OCI-LY7 (cell line): ENCODE data around the gene CRB1.

Experiments
- EZH2phosphoT487 ChIP-seq: fragments of 200-600 bp; sonication (generic); IDR thresholded peaks from 2 replicates; pipeline ENCODE4 v1.6.1; 2018; ENCODE audit warnings: low read depth, borderline replicate concordance, mild to moderate bottlenecking, mixed run types, antibody characterized with exemption, low read length, moderate library complexity, mixed read lengths
- TF ChIP-seq, protein P1 (sequence below): fragments of 200-600 bp; sonication (generic); conservative IDR thresholded peaks from 2 replicates; pipeline ENCODE4 v1.5.1; 2014; ENCODE audit warnings: mild to moderate bottlenecking, antibody characterized with exemption, low read length, moderate library complexity, mixed read lengths

DNA sequence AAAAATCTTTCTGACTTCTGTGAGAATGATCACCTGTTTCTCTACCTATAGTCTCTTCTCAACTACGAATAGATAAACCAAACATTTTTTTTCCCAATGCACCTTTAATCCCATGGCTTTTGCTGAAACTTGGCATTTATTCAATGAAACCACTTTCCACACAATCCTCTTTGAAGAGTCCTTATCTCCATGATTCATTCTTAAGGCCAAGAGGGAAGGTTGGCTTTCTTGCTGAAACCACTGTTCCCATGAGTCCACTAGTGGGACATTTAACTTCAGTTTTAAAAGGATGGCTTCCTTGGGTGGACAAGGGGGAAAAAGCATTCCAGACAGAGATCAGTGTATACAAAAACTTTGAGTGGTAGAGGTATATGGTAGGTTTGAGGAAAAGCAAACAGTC lies 73.6 kb downstream of the CRB1 start:
- TF ChIP-seq, protein P1, sequence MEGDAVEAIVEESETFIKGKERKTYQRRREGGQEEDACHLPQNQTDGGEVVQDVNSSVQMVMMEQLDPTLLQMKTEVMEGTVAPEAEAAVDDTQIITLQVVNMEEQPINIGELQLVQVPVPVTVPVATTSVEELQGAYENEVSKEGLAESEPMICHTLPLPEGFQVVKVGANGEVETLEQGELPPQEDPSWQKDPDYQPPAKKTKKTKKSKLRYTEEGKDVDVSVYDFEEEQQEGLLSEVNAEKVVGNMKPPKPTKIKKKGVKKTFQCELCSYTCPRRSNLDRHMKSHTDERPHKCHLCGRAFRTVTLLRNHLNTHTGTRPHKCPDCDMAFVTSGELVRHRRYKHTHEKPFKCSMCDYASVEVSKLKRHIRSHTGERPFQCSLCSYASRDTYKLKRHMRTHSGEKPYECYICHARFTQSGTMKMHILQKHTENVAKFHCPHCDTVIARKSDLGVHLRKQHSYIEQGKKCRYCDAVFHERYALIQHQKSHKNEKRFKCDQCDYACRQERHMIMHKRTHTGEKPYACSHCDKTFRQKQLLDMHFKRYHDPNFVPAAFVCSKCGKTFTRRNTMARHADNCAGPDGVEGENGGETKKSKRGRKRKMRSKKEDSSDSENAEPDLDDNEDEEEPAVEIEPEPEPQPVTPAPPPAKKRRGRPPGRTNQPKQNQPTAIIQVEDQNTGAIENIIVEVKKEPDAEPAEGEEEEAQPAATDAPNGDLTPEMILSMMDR, result no peak
- no peak for TF ChIP-seq EZH2phosphoT487
